NCI-H1930 (cell line): ENCODE measurements around the gene SCO1.
"Not testable (repeated sequence)": the region's sequence is repeated elsewhere in the genome, so short reads cannot be mapped to it uniquely, and the experiment has no call there.

Experiments
- DNase-seq, 2 experiments: peaks; one replicate each; lab custom pipeline; 2025; lab: John Stamatoyannopoulos, UW

Gene SCO1

DNA sequence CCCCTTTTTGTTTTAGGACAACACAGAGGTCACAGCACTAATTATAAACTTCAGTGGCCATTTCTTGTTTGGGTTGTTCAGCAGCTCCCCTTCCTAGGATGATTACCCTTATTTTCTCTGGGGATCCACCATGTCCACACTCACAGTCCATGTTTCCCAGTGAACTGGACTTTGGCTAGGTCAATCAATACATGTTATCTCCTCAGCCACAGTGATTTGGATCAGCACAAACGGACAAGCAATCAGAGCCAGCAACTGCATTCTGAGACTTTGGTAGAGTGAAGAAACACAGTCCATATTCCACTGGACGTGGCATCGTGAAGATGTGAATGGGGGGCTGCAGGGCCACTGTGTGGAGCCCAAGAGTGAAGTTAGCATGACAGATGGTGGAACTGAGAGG lies 27.9 kb upstream of the SCO1 start:
- no peak for DNase-seq

DNA sequence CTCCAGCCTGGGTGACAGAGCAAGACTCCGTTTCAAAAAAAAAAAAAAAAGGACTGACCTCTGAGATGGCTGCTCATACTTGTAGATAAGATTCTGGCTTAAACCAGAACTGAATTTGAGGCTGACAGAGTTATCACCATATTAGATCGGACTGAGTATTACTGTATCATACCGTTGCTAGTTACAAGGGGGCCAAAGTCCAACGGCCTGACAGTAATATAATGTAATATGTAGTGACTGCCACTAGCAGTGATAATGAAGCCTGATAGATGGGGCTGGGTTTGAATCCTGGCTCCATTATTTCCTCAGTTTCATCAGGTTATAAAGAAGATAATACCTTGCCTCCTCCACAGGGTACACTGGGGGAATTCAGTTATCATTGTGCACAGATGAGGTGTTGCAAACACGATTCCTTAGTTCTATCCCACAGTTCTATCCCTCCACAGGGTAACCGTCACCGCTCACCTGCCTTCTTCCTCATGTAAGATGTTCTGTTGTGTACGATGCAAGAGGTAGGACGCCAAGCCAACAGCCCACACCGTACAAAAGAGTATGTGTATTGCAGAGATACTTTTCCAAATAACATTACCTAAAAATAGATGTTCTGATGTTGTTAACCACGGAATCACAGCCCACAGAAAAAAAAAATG lies 27.3 kb upstream of the SCO1 start:
- no peak for DNase-seq

DNA sequence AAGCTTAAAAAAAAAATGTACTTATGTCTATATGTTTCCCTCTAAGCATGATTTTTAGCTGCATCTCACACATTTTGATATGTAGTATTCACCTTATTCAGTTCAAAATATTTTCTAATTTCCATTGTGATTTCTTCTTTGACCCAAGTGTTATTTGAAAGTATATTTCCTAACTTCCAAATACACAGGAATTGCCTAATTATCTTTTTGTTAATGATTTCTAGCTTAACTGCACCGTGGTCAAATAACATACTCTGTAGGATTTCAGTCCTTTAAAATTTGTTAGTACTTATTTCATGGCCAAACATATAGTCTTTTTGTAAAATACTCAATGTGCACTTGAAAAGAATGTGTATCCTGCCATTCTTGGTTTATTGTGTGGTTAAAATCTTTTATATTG lies 21.2 kb upstream of the SCO1 start:
- no peak for DNase-seq

DNA sequence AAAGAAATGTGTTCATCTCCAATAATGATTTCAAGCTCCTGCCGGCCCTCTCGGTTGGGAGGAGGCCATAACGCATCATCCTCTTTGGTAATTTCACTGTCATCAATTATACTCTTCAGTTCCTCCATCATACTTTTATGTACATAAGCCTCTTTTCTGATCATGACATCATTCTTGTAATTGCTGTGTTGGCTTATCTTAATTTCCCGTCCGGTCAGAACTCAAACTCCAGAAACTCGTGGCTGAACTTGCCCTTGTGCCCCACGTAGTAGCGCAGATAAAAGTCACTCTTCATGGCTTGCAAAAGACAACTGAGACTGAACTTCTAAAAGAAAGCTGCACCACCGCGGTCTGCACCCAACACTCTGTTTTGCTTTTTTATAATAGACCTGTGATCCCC lies 18.9 kb upstream of the SCO1 start:
- no peak for DNase-seq

DNA sequence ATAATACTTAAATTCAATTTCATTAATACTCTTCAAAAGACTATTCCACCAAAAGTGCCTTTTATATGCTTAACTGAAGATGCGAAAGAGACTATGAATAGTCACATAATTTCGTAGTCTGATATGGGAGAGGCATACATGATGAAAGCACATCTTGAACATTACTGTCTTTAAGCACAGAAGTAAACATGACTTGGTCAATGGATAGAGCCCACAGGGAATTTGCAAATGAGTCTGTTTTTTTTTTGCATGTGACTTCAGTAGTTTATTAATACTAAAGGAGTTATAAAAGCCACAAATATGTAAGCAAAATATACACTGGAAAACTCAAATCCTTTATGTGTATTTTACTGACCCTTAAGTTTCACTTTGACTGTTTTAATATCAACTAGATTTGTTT lies 16.0 kb upstream of the SCO1 start:
- no peak for DNase-seq

DNA sequence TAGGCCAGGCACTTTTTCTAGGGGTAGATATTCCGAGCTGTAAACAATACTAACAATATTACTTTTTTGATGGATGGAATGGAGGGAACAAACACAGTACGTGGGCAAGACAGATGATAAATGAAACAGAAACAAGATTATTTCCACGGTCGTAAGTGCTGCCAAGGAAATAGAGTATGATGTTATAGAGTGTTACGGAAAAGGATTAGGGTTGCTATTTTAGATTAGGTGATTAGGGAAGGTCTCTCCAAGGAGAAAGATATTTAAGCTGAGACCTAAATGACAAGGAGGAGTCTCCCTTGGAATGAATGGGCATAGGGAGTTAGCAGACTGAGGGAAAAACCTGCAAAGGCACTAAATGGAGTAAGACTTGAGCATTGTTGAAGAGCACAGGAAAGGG lies 8.4 kb upstream of the SCO1 start:
- no peak for DNase-seq

DNA sequence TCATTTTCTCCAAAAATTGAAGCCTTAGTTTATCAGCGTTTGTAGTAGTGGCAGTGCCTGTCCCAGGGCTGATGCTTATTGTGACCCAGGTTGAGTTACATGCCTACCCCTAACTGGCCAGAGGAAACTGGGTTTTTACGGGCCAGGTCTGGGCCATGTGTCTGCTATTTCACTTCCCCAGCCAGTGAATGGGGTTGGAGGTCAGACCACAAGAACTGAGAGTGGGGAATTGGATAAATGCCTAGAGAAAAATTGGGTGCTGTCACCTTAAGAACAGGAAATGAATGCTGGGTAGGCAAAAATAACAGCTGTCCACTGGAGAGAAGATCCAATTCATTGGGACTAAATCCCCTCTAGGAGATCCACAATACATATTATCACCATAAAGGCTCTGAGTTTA lies 5.2 kb upstream of the SCO1 start:
- no peak for DNase-seq

DNA sequence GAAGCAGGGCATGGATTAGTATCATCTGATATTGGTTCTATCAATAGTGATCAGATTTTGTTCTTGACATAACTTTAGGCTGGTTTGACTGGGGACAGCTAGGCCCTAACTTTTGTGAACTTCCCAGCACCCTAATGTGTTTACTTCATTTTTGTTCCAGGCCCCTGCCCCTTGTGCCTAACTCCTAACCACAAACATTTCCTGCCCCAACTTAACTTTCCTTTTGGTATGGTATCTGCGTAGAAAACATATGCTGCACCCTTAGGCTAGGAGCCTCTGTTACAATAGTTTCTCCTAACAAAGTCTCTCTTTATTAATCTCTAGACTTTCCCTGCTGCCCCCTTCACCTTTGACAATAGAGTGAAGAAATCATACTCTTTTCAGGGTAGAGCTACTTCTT lies 2.5 kb upstream of the SCO1 start:
- no peak for DNase-seq

DNA sequence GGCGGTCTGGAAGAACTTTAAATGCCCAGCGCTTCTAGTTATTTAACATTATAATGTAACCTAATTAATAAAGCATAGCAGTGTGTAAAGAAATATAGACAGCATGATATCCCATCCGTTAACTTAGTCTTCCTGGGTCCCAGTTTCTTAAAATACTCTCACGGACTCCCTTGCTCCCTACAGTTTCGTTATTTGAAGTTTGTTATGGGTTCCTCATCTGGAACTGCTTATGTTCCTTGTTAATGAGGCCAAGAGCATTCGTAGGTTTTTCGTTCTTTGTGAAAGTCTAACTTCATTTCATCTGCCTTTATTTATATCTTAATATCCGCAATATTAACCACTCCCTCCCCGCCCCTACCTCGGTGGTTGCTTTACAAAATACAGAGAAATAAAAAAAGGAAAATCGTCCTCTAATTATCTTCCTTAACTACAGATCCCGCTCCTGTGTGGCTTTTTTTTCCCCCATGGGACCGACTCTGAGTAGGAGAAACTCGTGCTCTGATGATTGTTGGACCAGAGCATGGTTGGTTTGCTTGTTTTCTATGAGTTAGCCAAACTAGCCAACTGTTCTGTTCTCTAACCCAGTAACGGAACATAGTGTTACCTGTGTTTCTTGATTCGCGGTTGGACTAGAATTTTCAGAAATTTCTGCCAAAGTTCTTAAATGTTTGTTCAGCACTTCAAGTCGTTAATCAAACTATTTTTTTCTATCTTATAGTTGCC lies 924 bp upstream of the SCO1 start:
- DNase-seq: no peak

DNA sequence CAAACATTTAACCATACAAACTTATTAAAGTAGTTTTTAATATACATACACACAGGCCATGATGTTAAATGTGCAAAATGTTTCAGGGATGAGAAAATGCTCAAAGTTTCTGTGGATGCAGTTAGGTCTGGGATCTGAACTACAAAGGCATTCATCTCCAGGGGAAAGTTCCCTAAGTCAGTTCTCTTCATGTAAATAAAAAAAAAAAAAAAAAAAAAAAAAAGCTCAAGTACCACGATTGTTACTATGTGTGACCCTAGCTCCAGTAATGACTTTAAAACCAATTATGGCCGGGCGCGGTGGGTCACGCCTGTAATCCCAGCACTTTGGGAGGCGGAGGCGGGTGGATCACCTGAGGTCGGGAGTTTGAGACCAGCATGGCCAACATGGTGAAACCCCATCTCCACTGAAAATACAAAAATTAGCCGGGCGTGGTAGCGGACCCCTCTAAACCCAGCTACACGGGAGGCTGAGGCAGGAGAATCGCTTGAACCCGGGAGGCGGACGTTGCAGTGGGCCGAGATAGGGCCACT lies 1.4 kb downstream of the SCO1 start:
- not testable (repeated sequence) for DNase-seq

DNA sequence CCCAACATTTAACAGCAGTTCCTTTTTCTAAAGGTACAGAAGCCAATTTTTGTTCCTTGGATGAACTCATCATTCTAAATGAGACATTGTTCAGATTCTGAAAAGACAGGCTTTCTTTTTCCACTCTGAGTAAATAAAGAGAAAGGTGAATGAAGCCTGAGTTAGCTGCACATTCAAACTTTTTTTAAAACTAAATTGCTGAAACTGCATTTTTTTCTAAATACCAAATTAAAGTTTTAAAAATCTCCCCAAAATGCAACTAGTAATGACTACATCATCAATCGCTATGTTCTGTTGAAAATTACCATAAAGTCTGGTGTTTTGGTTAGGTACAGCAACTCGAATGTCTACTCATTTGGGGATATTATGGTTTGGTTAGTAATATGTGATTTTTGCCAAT lies 9.8 kb downstream of the SCO1 start:
- DNase-seq: no peak

DNA sequence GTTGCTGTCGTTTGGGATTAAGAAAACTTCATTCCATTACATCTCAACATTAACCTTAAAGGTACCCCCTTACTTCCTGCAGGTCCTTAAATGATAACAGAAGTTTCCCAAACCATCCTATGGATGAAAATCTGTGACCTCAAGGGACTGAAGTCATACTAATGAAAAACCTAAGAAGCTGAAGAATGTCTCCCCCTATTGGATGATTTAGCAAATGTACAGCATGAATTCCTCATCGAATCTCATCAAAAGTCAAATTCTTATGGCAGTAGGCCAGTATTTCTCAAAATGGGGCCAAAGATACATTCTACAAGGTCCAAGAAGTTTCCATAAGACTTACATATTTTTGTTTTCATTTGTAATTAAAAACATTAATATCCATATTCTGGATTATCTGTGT lies 13.5 kb downstream of the SCO1 start:
- DNase-seq: no peak

DNA sequence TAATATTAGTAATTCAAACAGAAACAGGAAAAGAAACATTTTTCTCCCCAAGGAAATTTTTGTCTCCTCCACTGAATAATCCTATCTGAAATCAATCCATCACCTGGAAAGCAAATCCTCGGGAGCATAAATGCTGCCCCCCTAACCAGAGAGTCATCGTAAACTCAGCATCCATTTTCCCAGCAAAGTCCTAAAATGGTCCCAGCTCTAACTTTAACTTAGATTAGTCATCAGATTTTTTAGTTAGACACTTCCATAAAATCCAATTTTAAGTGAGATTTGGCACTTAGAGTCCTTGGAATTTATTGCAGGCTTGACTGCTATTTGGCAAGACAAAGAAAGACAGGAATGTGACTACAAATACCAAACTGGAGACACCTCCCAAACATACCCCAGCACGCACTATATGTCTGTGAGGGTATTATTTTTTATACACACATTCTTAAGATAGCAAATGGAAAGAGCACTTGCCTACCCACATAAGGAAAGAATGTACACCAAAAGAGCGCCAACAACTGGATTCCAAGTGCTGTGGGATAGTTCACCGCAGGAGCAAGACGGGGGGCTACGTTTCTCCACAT lies 15.4 kb downstream of the SCO1 start:
- DNase-seq: no peak

DNA sequence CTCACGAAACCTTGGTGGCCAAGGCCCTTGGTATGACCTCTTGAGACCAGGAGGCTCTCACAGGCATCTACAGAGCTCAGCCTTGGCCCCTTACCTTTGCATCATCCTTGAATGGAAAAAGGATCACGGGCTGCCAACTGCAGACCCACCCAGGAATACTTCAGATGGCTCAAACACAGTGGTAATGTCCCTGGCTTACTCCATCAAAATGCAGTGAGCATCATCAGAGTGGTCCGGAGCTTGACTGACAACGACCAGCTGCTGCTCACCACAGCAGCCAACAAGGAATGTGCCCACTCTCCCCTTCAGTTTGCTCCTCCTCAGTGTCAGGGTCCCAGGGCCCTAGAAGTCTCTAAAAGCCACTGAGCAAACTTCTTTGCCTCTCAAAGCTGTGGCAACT lies 22.6 kb downstream of the SCO1 start:
- DNase-seq: no peak

DNA sequence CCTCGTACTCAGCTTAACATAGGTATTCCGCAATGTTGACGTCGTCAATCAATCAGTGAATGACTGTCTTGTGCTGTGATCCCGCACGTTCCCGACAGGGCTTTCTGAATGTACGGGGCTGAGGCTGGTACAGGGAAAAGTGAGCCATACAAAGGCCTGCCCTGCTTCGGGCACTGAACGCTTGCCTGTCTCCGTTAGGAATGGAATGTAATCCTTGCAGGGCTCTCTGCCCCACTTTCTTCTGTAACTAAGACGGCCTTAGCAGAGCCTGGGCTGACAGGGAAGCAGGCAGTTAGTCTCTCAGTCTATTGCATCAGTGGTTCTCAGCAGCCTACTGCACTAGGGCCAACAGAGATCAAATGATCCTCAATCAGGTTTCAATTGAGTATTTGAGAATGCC lies 24.0 kb downstream of the SCO1 start:
- no peak for DNase-seq

DNA sequence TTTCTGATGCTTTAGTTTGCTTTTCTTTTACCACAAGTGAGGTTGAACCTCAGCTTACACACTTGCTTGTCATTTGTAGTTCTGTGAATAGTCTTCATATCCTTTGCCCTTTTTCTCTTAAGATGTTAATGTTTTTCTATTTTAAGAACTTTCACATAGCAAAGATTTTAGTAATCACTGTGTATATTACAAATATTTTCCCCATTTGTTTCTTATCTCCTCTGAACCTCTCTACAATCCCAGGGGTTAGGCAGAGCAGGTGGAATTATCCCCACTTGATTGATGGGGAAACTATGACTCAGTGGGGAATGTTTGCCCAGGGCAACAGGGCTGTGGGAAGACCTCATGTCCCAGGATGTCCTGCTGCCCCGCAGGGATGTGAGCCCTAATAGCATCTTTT lies 28.6 kb downstream of the SCO1 start:
- DNase-seq: no peak

DNA sequence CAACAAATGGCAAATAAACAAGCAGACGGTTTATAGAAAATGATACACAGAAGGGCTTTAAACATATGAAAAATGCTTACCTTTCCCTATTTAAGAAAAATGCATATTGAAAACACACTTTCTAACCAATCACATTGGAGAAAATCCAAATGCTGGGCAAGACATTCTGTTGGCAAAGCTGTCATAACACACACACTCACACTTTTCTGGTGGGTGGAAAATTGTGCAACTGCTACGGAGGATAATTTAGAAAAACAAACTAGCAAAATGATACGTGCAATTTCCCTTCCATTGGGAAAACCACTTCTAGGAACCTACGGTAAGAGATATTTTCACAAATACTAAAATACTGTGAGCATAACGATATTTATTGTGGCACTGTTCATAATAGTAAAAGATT lies 30.4 kb downstream of the SCO1 start:
- DNase-seq: no peak

DNA sequence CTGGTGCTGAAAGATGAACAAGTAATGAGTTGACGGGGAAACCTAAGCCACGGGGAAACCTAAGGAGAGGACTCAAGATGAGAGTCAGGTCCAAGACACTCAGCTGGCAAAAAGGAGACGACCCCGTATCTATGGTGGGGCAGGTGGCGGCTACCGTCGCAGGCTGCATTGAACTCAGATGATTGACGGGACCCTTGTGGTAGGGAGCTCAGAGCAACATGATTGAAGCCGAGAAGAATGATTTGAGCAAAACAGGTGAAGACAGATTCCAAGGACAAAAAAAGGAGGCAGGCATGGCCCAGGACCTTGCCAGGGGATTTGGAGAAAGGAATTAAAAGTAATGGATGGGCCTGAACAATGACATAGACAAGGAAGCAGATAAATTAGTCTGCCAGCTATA lies 32.8 kb downstream of the SCO1 start:
- DNase-seq: no peak

DNA sequence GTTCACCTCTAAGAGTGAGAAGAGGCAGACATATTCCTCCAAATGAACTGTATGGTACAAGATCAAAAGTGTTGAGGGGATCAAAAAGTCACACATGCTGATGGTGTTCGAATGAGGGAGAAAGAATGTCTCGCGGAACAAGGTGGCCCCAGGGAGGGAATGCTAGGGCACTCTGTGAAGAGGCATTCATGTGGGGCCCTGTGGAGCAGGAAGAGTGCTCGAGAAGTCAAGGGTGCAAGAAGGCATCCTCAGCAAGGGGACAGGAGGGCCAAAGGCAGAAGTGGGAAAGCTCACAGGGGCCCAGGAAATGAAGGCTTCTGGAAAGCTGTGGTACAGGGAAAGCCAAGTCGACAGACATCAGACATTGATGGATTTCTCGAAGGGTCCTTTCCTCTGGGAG lies 34.1 kb downstream of the SCO1 start:
- DNase-seq: no peak

DNA sequence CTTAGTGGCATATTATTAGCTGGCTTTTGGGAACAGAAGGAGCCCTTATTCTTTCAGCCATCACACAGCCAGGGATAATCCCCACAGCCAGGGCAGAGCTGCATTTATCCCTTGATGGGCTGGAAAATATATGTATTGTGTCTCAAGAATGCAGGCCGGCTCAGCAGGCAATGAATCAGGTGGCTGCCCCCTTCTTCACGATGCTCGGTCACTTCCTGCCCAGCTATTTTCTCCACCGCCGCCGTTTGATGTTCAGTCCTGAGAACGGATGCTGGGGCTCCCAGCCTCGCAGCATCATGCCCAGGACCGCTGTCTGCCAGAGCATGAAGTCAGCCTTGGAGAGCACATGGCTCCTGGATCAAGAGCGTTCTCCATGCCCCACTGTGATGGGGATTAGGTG lies 35.9 kb downstream of the SCO1 start:
- no peak for DNase-seq

DNA sequence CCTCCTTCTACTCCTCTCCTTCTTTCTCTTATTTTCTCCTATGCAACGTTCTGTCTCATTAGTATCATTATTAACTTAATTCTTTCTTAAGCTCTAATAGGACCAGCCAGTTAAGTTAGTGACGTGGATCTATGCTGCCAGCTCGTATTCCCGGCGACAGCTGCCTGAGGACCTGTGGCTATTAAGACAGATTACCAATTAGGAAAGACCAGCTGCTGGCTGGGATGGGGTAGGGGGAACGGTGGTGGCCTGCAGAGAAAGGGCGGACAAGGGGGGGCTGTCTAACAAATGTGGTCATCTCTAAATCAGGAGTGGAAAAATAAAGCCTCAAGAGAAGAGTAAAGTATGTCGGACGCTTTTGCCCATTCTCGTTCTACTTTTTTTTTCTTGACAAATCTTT lies 39.5 kb downstream of the SCO1 start:
- DNase-seq: no peak

DNA sequence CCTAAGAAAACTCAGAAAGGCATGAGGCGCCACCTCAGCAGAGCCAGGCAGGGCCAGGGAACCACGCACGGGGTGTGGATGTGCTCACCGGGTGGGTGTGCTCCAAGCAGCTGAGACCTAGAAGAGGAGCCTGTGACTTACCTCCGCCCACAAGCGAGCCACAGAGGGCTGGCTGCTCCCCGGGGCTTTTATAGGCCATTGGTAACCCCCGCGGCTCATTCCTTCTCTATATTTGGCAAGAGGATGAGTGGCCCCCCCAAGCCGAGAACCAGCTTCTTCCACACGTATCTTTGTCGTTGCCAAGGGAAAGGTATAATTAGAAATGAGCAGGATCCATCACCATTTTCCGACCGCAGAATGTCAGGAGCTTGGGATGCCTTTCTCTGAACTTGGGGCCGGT lies 40.2 kb downstream of the SCO1 start, which contains the start of gene MYH3:
MYH3 (minus strand) TSS at position 162 of the 400 bp plus-strand sequence. CDS start 2,245 bp downstream, outside the sequence.
- DNase-seq: no peak

DNA sequence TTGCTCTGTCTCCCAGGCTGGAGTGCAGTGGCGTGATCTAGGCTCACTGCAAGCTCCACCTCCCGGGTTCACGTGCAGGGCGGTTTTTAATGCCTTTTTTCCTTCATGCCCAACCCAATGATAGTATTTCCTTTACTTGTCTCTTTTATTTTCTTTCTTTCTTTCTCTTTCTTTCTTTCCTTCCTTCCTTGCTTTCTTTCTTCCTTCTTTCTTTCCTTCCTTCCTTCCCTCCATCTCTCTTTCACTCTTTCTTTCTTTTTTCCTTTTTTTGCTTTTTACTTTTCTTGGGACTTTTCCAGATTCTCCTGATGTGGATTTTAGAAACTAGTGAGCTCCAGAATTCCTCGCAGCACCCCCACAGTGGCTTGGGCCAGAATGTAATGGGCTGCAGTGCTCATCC lies 43.3 kb downstream of the SCO1 start:
- no peak for DNase-seq
